Kidney (tissue), 14 donors: ENCODE data around the gene TTC16. TPM values are rescaled to one million over a fixed set of nuclear protein-coding genes. Genes with fewer than 3 reads are reported as not detected.

Source experiments
- DNase-seq, 5 donors: peaks; one replicate each; pipeline ENCODE4 v3.0.0-alpha.2; 2013 to 2020
- FAIRE-seq: peaks from 2 replicates; lab custom pipeline; 2012; peaks lifted over from hg19 to GRCh38; lab: Jason Lieb, UNC
- H3K27ac ChIP-seq, 2 donors: one replicate each; pipeline ENCODE4 v1.7.0; 2013; ENCODE audit warnings: low read depth in 2 of 2, low read length in 2 of 2, inconsistent platforms in 1 of 2
- H3K27me3 ChIP-seq: one replicate; pipeline ENCODE4 v1.7.1; 2013; ENCODE audit warnings: low read length, inconsistent platforms; ENCODE audit not compliant: control insufficient read depth, insufficient read depth
- H3K36me3 ChIP-seq, 3 donors: one replicate each; pipeline versions ENCODE4 v1.7.0 to v1.7.1; 2013; ENCODE audit warnings: low read length in 3 of 3, control low read depth in 1 of 3, inconsistent platforms in 1 of 3; ENCODE audit not compliant: insufficient read depth in 3 of 3, control insufficient read depth in 2 of 3
- H3K4me1 ChIP-seq, 3 donors: one replicate each; pipeline versions ENCODE4 v1.7.0 to v1.7.1; 2013; ENCODE audit warnings: low read length in 3 of 3, inconsistent platforms in 1 of 3, low read depth in 1 of 3; ENCODE audit not compliant: control insufficient read depth in 2 of 3, insufficient read depth in 2 of 3
- H3K4me3 ChIP-seq, 3 donors: one replicate each; pipeline versions ENCODE4 v1.7.0 to v1.8.1; 2013; ENCODE audit warnings: low read length in 3 of 3, control low read depth in 1 of 3, inconsistent platforms in 1 of 3
- H3K9ac ChIP-seq, 3 donors: one replicate each; pipeline versions ENCODE4 v1.7.0 to v1.7.1; 2013; ENCODE audit warnings: low read length in 3 of 3, control low read depth in 1 of 3, inconsistent platforms in 1 of 3
- H3K9me3 ChIP-seq, 3 donors: one replicate each; pipeline versions ENCODE4 v1.7.0 to v1.7.1; 2013; ENCODE audit warnings: low read length in 3 of 3, control low read depth in 1 of 3, inconsistent platforms in 1 of 3; ENCODE audit not compliant: control insufficient read depth in 2 of 3, insufficient read depth in 1 of 3
- CTCF ChIP-seq: IDR thresholded peaks from 3 replicates; pipeline ENCODE4 v1.5.1; 2012; ENCODE audit warnings: mild to moderate bottlenecking, moderate library complexity, borderline replicate concordance; ENCODE audit not compliant: insufficient read depth; ENCODE audit errors: extremely low read depth
- intact Hi-C: fragments of 100-400 bp; cut with DNase I; formaldehyde crosslinking; loops from one replicate; pipeline ENCODE4 v1.11.1; 2022
- polyA plus RNA-seq: library from polyadenylated mRNA; stranded (reverse); fragments of 350-450 nt; fragmentation: Illumina TruSeq; extraction: RNeasy Lipid Tissue Mini Kit (QIAGEN cat#74804); gene quantifications from one replicate; pipeline ENCODE4 v1.2.3, GENCODE V29; 2014; ENCODE audit warnings: low read depth, low replicate concordance; ENCODE audit not compliant: insufficient read depth
- total RNA-seq: library from RNA; stranded (reverse); fragmentation: NEBNext Ultra II Directional; extraction: Animal tissue kit (Norgen Biotek cat#: 25700); gene quantifications from one replicate; pipeline ENCODE4 v1.2.1, GENCODE V29; 2021
- donor health status: control.
- donor health status: control.
- donor health status: control.
- donor health status: control.
- donor health status: control.
- donor health status: DM: yes; HTN: yes; CAD: no.
- donor health status: Normal renal cell carcinoma (clear cell type).

The TTC16 gene
- total and polyA plus RNA-seq, 2 donors from 2014 or later = 0.32 to 0.72 TPM

GRCh38 chr9:127776195-127776923 is 60.5 kb downstream of the TTC16 start:
- H3K4me1 ChIP-seq = no peaks in the 10 kb centered on the region
- no peak for TF ChIP-seq CTCF
- no peaks in the 10 kb centered on the region for H3K27me3 ChIP-seq
- peak in 2 of 5 donors; percentile 46 to 49 for DNase-seq
- H3K9me3 ChIP-seq = no peaks in the 10 kb centered on the region
- no peak overlapping the region for H3K27ac ChIP-seq
- FAIRE-seq = no peak
- intact Hi-C loops = loop anchor here (5.0 kb wide), 1 partner anchor 34 kb away; no protein-coding TSS in a partner anchor
- H3K36me3 ChIP-seq = no peaks in the 10 kb centered on the region
- H3K4me3 ChIP-seq = no peak overlapping the region
- H3K9ac ChIP-seq = no peak overlapping the region

DNA sequence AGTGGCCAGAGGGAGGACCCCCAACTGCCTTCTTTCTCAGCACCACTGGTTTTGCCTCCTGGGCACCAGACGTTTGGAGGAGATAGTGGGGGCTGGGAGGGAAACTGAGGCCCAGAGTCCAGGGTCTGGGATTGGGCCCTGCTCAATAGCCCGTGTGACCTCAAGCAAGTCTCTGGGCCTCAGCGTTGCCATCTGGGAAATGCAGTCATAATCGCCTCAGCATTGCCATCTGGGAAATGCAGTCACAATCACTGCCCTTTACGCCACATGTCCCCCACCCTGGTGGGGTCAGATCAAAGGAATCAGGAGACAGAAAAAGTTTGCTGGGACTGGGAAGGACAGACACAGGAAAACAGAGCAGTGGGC is 61.0 kb downstream of the TTC16 start:
- H3K27me3 ChIP-seq = no peaks in the 10 kb centered on the region
- H3K9ac ChIP-seq = no peak overlapping the region
- no peak overlapping the region for H3K4me3 ChIP-seq
- intact Hi-C loops = loop anchor here (5.0 kb wide), 1 partner anchor 35 kb away; no protein-coding TSS in a partner anchor
- no peak overlapping the region for H3K27ac ChIP-seq
- no peaks in the 10 kb centered on the region for H3K9me3 ChIP-seq
- DNase-seq (no peak), FAIRE-seq (no peak)
- H3K4me1 ChIP-seq = no peaks in the 10 kb centered on the region
- no peak for TF ChIP-seq CTCF
- no peaks in the 10 kb centered on the region for H3K36me3 ChIP-seq

- TF ChIP-seq CTCF = no peak
- H3K4me1 ChIP-seq = no peaks in the 10 kb centered on the region
- intact Hi-C loops = loop anchor here (5.0 kb wide), 1 partner anchor 35 kb away; no protein-coding TSS in a partner anchor
- H3K9me3 ChIP-seq = no peaks in the 10 kb centered on the region
- no peaks in the 10 kb centered on the region for H3K36me3 ChIP-seq
- FAIRE-seq (no peak), DNase-seq (no peak)
- no peak overlapping the region for H3K9ac ChIP-seq
- H3K27me3 ChIP-seq = no peaks in the 10 kb centered on the region
- no peak overlapping the region for H3K27ac ChIP-seq
- H3K4me3 ChIP-seq = no peak overlapping the region
Observed at GRCh38 chr9:127777368-127777980, 61.6 kb downstream of the TTC16 start.
